ENCODE measurements around the gene CEP128.

DNA sequence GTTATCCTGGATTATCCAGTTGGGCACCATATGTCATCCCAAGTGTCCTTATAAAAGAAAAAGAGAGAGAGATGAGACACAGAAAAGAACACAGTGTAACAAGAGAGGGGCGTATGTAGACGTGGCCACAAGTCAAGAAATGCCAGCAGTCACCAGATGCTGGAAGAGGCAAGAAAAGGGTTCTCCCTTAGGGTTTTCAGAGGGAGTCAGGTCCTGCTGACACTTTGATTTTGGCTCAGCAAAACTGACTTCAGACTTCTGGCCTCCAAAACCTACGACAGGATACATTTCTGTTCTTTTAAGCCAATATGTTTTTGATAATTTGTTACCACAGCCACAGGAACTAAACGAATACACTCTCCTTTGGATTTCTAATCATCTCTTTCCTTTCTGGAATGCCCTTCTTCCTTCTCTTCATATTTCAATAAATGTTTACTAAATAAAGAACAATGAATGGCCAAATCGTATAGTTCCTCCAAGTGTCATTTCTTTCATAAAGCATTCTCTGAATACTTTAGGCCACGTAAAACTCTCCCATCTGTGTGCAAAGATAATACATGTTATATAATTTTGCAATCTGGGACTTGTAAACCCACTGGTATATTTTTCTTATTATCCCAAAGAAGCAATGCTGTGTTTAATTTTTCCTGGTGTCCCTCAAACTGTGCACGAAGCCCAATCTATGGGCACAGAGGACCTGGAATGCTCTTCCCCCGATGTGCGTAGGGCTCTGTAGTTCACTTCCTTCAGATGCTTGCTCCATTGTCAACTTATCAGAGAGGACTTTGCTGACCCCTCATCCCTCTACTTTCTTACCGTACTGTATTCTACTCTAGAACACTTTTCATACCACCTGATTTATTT lies 303.6 kb downstream of the CEP128 start:
- TF ChIP-seq, protein P1, sequence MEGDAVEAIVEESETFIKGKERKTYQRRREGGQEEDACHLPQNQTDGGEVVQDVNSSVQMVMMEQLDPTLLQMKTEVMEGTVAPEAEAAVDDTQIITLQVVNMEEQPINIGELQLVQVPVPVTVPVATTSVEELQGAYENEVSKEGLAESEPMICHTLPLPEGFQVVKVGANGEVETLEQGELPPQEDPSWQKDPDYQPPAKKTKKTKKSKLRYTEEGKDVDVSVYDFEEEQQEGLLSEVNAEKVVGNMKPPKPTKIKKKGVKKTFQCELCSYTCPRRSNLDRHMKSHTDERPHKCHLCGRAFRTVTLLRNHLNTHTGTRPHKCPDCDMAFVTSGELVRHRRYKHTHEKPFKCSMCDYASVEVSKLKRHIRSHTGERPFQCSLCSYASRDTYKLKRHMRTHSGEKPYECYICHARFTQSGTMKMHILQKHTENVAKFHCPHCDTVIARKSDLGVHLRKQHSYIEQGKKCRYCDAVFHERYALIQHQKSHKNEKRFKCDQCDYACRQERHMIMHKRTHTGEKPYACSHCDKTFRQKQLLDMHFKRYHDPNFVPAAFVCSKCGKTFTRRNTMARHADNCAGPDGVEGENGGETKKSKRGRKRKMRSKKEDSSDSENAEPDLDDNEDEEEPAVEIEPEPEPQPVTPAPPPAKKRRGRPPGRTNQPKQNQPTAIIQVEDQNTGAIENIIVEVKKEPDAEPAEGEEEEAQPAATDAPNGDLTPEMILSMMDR (IDR thresholded peaks at IDR 0.05) = no peak
- no peak for TF ChIP-seq POLR2A (IDR thresholded peaks at IDR 0.05)
